AG04450 (cell line): ENCODE results near the gene ENDOU. TPM values are rescaled to one million over a fixed set of nuclear protein-coding genes. Genes with fewer than 3 reads are reported as not detected.
A peak's percentile ranks its signal among the peaks of the same experiment; 100 is the strongest.

Experiments used
- CTCF ChIA-PET: fragments of 300-600, 350-600 bp; formaldehyde crosslinking; extraction: SDS; loops from one replicate; lab custom pipeline; 2022; ENCODE audit warnings: antibody characterized with exemption, inconsistent platforms; lab: Charles Lee
- POLR2A ChIA-PET: fragments of 350-600 bp; formaldehyde crosslinking; extraction: SDS; loops from one replicate; lab custom pipeline; 2021; ENCODE audit warnings: antibody characterized with exemption, inconsistent platforms; lab: Yijun Ruan, JAX
- DNase-seq: peaks from one replicate; pipeline ENCODE4 v3.0.0-alpha.2; 2011; ENCODE audit warnings: low read depth, low spot score
- H3K27ac ChIP-seq: one replicate; pipeline ENCODE4 v1.5.1; 2012; ENCODE audit warnings: low read depth, low read length, control low read depth
- H3K27me3 ChIP-seq: one replicate; pipeline ENCODE4 v1.6.0; 2012; ENCODE audit warnings: low read length; ENCODE audit not compliant: control insufficient read depth, insufficient read depth
- H3K4me3 ChIP-seq: 2 replicates; pipeline ENCODE4 v1.5.1; 2011; ENCODE audit warnings: mild to moderate bottlenecking, low read depth, low read length, control low read depth
- H3K9me3 ChIP-seq: 2 replicates; pipeline ENCODE4 v1.5.1; 2012; ENCODE audit warnings: low read length; ENCODE audit not compliant: control insufficient read depth, insufficient read depth
- CTCF ChIP-seq: IDR thresholded peaks from 2 replicates; pipeline ENCODE4 v1.5.1; 2011; ENCODE audit warnings: low read depth, low read length, control low read depth, inconsistent platforms
- polyA plus RNA-seq: library from polyadenylated mRNA; depleted of rRNA; stranded (reverse); fragments of >200 nt; gene quantifications from 2 replicates; pipeline ENCODE4 v1.2.3, GENCODE V29; 2011

The ENDOU gene
- polyA plus RNA-seq, 1 experiment: 0.10 TPM

DNA sequence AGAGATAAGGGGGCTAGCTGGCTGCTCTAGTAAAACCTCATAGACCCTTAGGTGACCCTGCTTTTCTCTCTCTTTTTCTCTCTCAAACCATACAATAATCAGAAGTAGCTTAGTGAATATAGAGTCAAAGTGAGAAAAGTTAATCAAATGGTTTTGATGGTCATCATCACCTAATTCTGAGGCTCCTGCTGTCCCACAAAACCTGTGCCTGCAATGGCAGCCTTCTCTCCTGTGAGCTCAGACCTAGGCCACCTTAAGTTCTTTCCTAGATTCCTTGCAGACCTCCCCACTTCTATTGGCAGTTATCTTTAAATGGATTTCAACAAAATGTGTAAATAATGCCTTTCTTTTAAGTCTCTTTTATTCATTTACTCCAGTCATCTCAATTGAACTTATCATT is 17.9 kb downstream of the ENDOU start:
- H3K27ac ChIP-seq: no peak overlapping the region
- H3K9me3 ChIP-seq: no peaks in the 10 kb centered on the region
- H3K27me3 ChIP-seq: no peaks in the 10 kb centered on the region
- no peak for DNase-seq
- POLR2A ChIA-PET: interaction anchor here (0.6 to 0.7 kb wide), 2 partner anchors 70 to 263 kb away, joined by 4 read pairs; no protein-coding TSS in a partner anchor
- CTCF ChIA-PET: interaction anchor here (0.7 to 5.2 kb wide), 5 partner anchors 8 to 675 kb away, joined by 3 to 33 read pairs (median 5); no protein-coding TSS in a partner anchor
- no peak for TF ChIP-seq CTCF
- no peak overlapping the region for H3K4me3 ChIP-seq

GRCh38 chr12:47705566-47706425 is 19.5 kb downstream of the ENDOU start, which contains the start of gene RPAP3:
Gene RPAP3, minus strand, starts transcription at chr12:47706030. Its CDS starts 3,190 bp downstream, at chr12:47702840.
- no peak within 1 kb of the TSS for H3K27ac ChIP-seq
- DNase-seq: peak; percentile 74
- POLR2A ChIA-PET: interaction anchor here (0.7 to 1.0 kb wide), 4 partner anchors 27 to 76 kb away, joined by 3 to 7 read pairs (median 3); no protein-coding TSS in a partner anchor
- H3K4me3 ChIP-seq: peak within 1 kb of the TSS; percentile 78
- H3K9me3 ChIP-seq: no peaks in the 10 kb centered on the region
- H3K27me3 ChIP-seq: no peaks in the 10 kb centered on the region
- CTCF ChIA-PET: interaction anchor here (0.6 to 5.2 kb wide), 15 partner anchors 10 to 133 kb away, joined by 3 to 33 read pairs (median 4); partner anchors contain the start of gene RAPGEF3
- peak; percentile 65 for TF ChIP-seq CTCF

DNA sequence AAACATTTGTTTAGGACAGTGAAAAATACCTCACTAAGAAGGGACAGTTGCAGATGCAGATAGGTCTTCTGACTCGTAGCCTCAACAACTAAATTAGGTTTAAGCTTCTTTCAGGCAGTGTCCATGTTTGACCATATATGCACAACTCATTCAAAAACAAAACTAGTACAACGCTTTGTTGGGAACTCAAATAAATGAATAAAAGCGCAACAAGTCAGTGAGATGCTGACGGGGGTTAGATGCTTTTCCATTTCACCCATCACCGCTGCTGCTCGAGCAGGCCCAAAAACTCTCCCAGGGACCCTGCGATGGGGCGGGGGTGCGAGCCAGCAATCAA is 20.1 kb downstream of the ENDOU start:
- H3K9me3 ChIP-seq: no peaks in the 10 kb centered on the region
- H3K4me3 ChIP-seq: peak overlapping the region; percentile 78
- no peak overlapping the region for H3K27ac ChIP-seq
- ChIA-PET CTCF (interaction anchor here (0.5 to 5.2 kb wide), 18 partner anchors 9 to 480 kb away, joined by 3 to 33 read pairs (median 4); partner anchors contain the start of gene RAPGEF3), POLR2A (no interaction called here)
- no peak for TF ChIP-seq CTCF
- DNase-seq: no peak
- H3K27me3 ChIP-seq: no peaks in the 10 kb centered on the region

GRCh38 chr12:47704719-47705118 is 20.6 kb downstream of the ENDOU start:
- CTCF ChIA-PET: interaction anchor here (0.5 to 5.2 kb wide), 19 partner anchors 8 to 481 kb away, joined by 3 to 33 read pairs (median 3); partner anchors contain the start of gene RAPGEF3
- H3K27ac ChIP-seq: no peak overlapping the region
- H3K27me3 ChIP-seq: no peaks in the 10 kb centered on the region
- H3K4me3 ChIP-seq: peak overlapping the region; percentile 78
- no peak for TF ChIP-seq CTCF
- no peaks in the 10 kb centered on the region for H3K9me3 ChIP-seq
- POLR2A ChIA-PET: no interaction called here
- DNase-seq: no peak

- DNase-seq: no peak
- Histone ChIP-seq H3K27me3 (no peaks in the 10 kb centered on the region), H3K4me3 (no peak overlapping the region), H3K27ac (no peak overlapping the region), H3K9me3 (no peaks in the 10 kb centered on the region)
- ChIA-PET POLR2A (no interaction called here), CTCF (no interaction called here)
- no peak for TF ChIP-seq CTCF
Measured at GRCh38 chr12:47700263-47700662, 25.0 kb downstream of the ENDOU start.
